SK-N-SH (cell line): Measurements from ENCODE around the gene TSKS. TPM values are rescaled to one million over a fixed set of nuclear protein-coding genes. Genes with fewer than 3 reads are reported as not detected.

Experiments used
- CTCF ChIA-PET: fragments of 300-600, 350-600 bp; formaldehyde crosslinking; extraction: SDS; loops from one replicate; lab custom pipeline; 2021; lab: Yijun Ruan, JAX
- POLR2A ChIA-PET: fragments of 350-600 bp; sonication (Branson Sonifier 250); formaldehyde crosslinking; extraction: SDS; loops from one replicate; lab custom pipeline; 2020; ENCODE audit warnings: antibody characterized with exemption, inconsistent platforms; lab: Yijun Ruan, JAX
- DNase-seq: peaks from one replicate; pipeline ENCODE4 v3.0.0; 2012
- H2AFZ ChIP-seq: fragments of 200-600 bp; sonication (generic); 2 replicates; pipeline ENCODE4 v1.8.1; 2016; ENCODE audit warnings: antibody characterized with exemption, mild to moderate bottlenecking, low read depth
- H3F3A ChIP-seq: fragments of 200-600 bp; sonication (generic); replicated peaks from 2 replicates; pipeline ENCODE3; 2016; ENCODE audit warnings: antibody characterized with exemption, mild to moderate bottlenecking; ENCODE audit not compliant: insufficient read depth
- H3K27ac ChIP-seq, 2 experiments: fragments of 200-500 bp in 1 of 2; fragments of 200-600 bp in 1 of 2; sonication (Bioruptor generic) in 1 of 2; sonication (generic), shearing (Covaris generic) in 1 of 2; 2 replicates each; pipeline versions ENCODE4 v1.5.1 to v1.6.1; 2014 to 2016; ENCODE audit warnings: low read depth in 2 of 2, inconsistent platforms in 1 of 2, low read length in 1 of 2, mild to moderate bottlenecking in 1 of 2, mixed read lengths in 1 of 2
- H3K27me3 ChIP-seq: fragments of 200-600 bp; sonication (generic), shearing (Covaris generic); 2 replicates; pipeline ENCODE4 v1.6.1; 2016; ENCODE audit warnings: mixed run types; ENCODE audit not compliant: insufficient read depth
- H3K36me3 ChIP-seq, 2 experiments: fragments of 200-500 bp in 1 of 2; fragments of 200-600 bp in 1 of 2; sonication (Bioruptor generic) in 1 of 2; sonication (generic) in 1 of 2; replicated peaks in 1 of 2; 2 replicates each; pipeline versions ENCODE3 to v1.5.1; 2014 to 2016; ENCODE audit warnings: low read length in 1 of 2, mild to moderate bottlenecking in 1 of 2; ENCODE audit not compliant: insufficient read depth in 2 of 2, control insufficient read depth in 1 of 2
- H3K4me1 ChIP-seq, 2 experiments: fragments of 200-500 bp in 1 of 2; fragments of 200-600 bp in 1 of 2; sonication (Bioruptor generic) in 1 of 2; sonication (generic), shearing (Covaris generic) in 1 of 2; 2 replicates each; pipeline versions ENCODE4 v1.5.1 to v1.6.1; 2014 to 2016; ENCODE audit warnings: low read depth in 1 of 2, low read length in 1 of 2, mixed run types in 1 of 2; ENCODE audit not compliant: insufficient read depth in 2 of 2, control insufficient read depth in 1 of 2
- H3K4me2 ChIP-seq: fragments of 200-600 bp; sonication (generic), shearing (Covaris generic); 2 replicates; pipeline ENCODE4 v1.6.1; 2017; ENCODE audit warnings: mixed run types
- H3K4me3 ChIP-seq, 2 experiments: fragments of 200-500 bp in 1 of 2; fragments of 200-600 bp in 1 of 2; sonication (Bioruptor generic) in 1 of 2; sonication (generic), shearing (Covaris generic) in 1 of 2; 2 replicates each; pipeline versions ENCODE4 v1.5.1 to v1.8.1; 2014 to 2016; ENCODE audit warnings: low read depth in 2 of 2, inconsistent platforms in 1 of 2, low read length in 1 of 2, mild to moderate bottlenecking in 1 of 2, mixed read lengths in 1 of 2, moderate library complexity in 1 of 2
- H3K79me2 ChIP-seq: fragments of 200-600 bp; sonication (generic); 2 replicates; pipeline ENCODE4 v1.8.1; 2017; ENCODE audit warnings: mild to moderate bottlenecking; ENCODE audit not compliant: insufficient read depth
- H3K9ac ChIP-seq: fragments of 200-600 bp; sonication (generic); 2 replicates; pipeline ENCODE4 v1.6.1; 2017; ENCODE audit warnings: mixed run types
- H3K9me2 ChIP-seq: fragments of 200-600 bp; sonication (generic); 2 replicates; pipeline ENCODE4 v1.6.1; 2017; ENCODE audit warnings: mixed run types
- H3K9me3 ChIP-seq: fragments of 200-600 bp; sonication (generic); 2 replicates; pipeline ENCODE4 v1.6.1; 2017; ENCODE audit warnings: mixed run types, mild to moderate bottlenecking, moderate library complexity
- H4K20me1 ChIP-seq: fragments of 200-600 bp; sonication (generic); 2 replicates; pipeline ENCODE4 v1.6.1; 2017; ENCODE audit warnings: mild to moderate bottlenecking, mixed run types; ENCODE audit not compliant: insufficient read depth
- CHD2 ChIP-seq: fragments of 150-350 bp; IDR thresholded peaks from 2 replicates; pipeline ENCODE4 v1.6.1; 2018; ENCODE audit warnings: low read length; ENCODE audit not compliant: partially characterized antibody
- FOSL2 ChIP-seq: IDR thresholded peaks from 2 replicates; pipeline ENCODE4 v1.4.0; 2012; ENCODE audit warnings: low read depth, mild to moderate bottlenecking, moderate library complexity, borderline replicate concordance
- JUND ChIP-seq: IDR thresholded peaks from 2 replicates; pipeline ENCODE4 v1.4.0; 2012
- MEF2A ChIP-seq: IDR thresholded peaks from 2 replicates; pipeline ENCODE4 v1.4.0; 2012; ENCODE audit warnings: low read depth, borderline replicate concordance
- WGBS: methylation state at CpG from one replicate; pipeline ENCODE4 v1.1.6; 2017; ENCODE audit warnings: low lambda C conversion rate; 5-methylcytosine and 5-hydroxymethylcytosine counted together
- polyA plus RNA-seq, 3 experiments: library from polyadenylated mRNA; depleted of rRNA; stranded (reverse); fragments of >200 nt; gene quantifications; 2 replicates each; pipeline ENCODE4 v1.2.3, GENCODE V29; 2012
- TF ChIP-seq, protein P1 (sequence below): IDR thresholded peaks from 2 replicates; pipeline ENCODE4 v1.4.0; 2012; ENCODE audit warnings: low read depth, borderline replicate concordance
- TF ChIP-seq, protein P2 (sequence below): fragments of 200-600 bp; sonication (generic); IDR thresholded peaks from 2 replicates; pipeline ENCODE4 v1.6.1; 2017; ENCODE audit warnings: antibody characterized with exemption, mild to moderate bottlenecking, moderate library complexity

The TSKS gene
- polyA plus RNA-seq, 1 of the 3 experiments (the other 2 are of a cell fraction): not detected

DNA sequence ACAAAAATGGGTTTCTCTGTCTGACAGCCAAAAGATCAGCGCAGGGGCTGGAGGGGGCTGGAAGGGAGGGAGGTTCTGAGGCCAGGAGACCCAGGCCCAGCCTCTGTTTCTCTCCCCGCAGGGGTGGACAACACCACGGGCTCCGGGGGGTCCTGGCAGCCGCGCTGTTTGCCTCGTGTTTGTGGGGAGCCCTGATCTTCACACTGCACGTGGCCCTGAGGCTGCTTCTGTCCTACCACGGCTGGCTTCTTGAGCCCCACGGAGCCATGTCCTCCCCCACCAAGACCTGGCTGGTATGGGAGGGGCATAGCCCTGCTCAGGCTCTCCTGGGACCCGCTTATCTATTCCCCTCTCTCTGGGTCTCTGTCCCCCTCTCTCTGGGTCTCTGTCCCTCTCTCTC lies 62.5 kb downstream of the TSKS start (continued):
- TF ChIP-seq, protein P1, sequence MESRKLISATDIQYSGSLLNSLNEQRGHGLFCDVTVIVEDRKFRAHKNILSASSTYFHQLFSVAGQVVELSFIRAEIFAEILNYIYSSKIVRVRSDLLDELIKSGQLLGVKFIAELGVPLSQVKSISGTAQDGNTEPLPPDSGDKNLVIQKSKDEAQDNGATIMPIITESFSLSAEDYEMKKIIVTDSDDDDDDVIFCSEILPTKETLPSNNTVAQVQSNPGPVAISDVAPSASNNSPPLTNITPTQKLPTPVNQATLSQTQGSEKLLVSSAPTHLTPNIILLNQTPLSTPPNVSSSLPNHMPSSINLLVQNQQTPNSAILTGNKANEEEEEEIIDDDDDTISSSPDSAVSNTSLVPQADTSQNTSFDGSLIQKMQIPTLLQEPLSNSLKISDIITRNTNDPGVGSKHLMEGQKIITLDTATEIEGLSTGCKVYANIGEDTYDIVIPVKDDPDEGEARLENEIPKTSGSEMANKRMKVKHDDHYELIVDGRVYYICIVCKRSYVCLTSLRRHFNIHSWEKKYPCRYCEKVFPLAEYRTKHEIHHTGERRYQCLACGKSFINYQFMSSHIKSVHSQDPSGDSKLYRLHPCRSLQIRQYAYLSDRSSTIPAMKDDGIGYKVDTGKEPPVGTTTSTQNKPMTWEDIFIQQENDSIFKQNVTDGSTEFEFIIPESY: no peak

GRCh38 chr19:49699364-49699763 lies 63.7 kb downstream of the TSKS start:
- Histone ChIP-seq H3K9me3 (no peaks in the 10 kb centered on the region), H3F3A (no peaks in the 10 kb centered on the region), H3K27ac (no peak overlapping the region), H4K20me1 (no peaks in the 10 kb centered on the region), H3K4me3 (no peak overlapping the region), H3K4me1 (no peaks in the 10 kb centered on the region), H2AFZ (no peak overlapping the region), H3K9me2 (no peaks in the 10 kb centered on the region), H3K36me3 (peaks cover 6 to 28% of the 10 kb centered on the region in 2 experiments), H3K79me2 (no peaks in the 10 kb centered on the region), H3K4me2 (no peak overlapping the region), H3K9ac (no peak overlapping the region), H3K27me3 (no peaks in the 10 kb centered on the region)
- CTCF ChIA-PET: interaction anchor here (0.9 to 2.4 kb wide), 3 partner anchors 10 to 21 kb away, joined by 3 to 8 read pairs (median 4); partner anchors contain the start of gene ADM5
- DNase-seq: no peak
- TF ChIP-seq CHD2 (no peak), FOSL2 (no peak), MEF2A (no peak)
- TF ChIP-seq, protein P2, sequence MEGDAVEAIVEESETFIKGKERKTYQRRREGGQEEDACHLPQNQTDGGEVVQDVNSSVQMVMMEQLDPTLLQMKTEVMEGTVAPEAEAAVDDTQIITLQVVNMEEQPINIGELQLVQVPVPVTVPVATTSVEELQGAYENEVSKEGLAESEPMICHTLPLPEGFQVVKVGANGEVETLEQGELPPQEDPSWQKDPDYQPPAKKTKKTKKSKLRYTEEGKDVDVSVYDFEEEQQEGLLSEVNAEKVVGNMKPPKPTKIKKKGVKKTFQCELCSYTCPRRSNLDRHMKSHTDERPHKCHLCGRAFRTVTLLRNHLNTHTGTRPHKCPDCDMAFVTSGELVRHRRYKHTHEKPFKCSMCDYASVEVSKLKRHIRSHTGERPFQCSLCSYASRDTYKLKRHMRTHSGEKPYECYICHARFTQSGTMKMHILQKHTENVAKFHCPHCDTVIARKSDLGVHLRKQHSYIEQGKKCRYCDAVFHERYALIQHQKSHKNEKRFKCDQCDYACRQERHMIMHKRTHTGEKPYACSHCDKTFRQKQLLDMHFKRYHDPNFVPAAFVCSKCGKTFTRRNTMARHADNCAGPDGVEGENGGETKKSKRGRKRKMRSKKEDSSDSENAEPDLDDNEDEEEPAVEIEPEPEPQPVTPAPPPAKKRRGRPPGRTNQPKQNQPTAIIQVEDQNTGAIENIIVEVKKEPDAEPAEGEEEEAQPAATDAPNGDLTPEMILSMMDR: no peak
- 93% methylated on average over 5 of the region's 5 CpGs for WGBS
- POLR2A ChIA-PET: interaction anchor here (1.4 kb wide), 1 partner anchor 13 kb away, joined by 3 read pairs; no protein-coding TSS in a partner anchor

DNA sequence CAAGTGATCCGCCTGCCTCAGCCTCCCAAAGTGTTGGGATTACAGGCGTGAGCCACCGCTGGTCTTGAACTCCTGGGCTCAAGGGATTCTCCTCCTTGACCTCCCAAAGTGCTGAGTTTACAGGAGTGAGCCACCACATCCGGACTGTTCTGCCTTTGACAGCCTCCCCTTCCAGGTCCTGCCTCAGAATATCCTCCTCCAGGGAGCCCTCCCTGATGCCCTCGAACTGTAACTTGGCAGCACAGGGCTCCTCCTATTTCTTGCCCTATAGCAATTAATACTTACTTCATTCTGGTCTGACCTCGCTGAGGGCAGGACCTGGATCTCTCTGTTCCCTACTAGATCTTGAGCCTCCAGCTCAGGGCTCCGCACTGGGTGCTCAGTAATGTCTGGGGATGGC lies 66.2 kb downstream of the TSKS start:
- WGBS: 88% methylated on average over 7 of the region's 7 CpGs
- H3K9ac ChIP-seq: no peak overlapping the region
- no peak for TF ChIP-seq JUND
- TF ChIP-seq, all 33 proteins: peak for 0
- H3K36me3 ChIP-seq: peaks cover 10 to 29% of the 10 kb centered on the region in 2 experiments
- CTCF ChIA-PET: no interaction called here
- H3K4me2 ChIP-seq: no peak overlapping the region
- H3K9me3 ChIP-seq: no peaks in the 10 kb centered on the region
- no peaks in the 10 kb centered on the region for H4K20me1 ChIP-seq
- H3K4me1 ChIP-seq: peaks cover 0 to 10% of the 10 kb centered on the region in 2 experiments; a peak in 1 of 4 replicates
- no peak for DNase-seq
- POLR2A ChIA-PET: no interaction called here
- H3F3A ChIP-seq: peaks cover 4% of the 10 kb centered on the region
- H3K4me3 ChIP-seq: no peak overlapping the region
- no peaks in the 10 kb centered on the region for H3K27me3 ChIP-seq
- H3K79me2 ChIP-seq: peaks cover 18% of the 10 kb centered on the region; the same call in 1 of the 2 replicates
- H3K27ac ChIP-seq: no peak overlapping the region
- no peak overlapping the region for H2AFZ ChIP-seq
- no peaks in the 10 kb centered on the region for H3K9me2 ChIP-seq
